ENCODE measurements around the gene NTRK3. TPM values are rescaled to one million over a fixed set of nuclear protein-coding genes. Genes with fewer than 3 reads are reported as not detected.

Gene NTRK3
- total RNA-seq, 4 donors from 2014 or later: 0.94 to 3.2 (median 1.8) TPM

GRCh38 chr15:88258093-88258641, 1.6 kb upstream of the NTRK3 start:
- Histone ChIP-seq H3K27me3 (peaks cover 3% of the 10 kb centered on the region), H3K27ac (peak overlapping the region in 1 of 3 donors; percentile 41)

GRCh38 chr15:88257311-88258092, 963 bp upstream of the NTRK3 start:
- 1% methylated on average over 33 to 39 of the region's 49 CpGs for WGBS, 2 donors
- Histone ChIP-seq H3K9me3 (no peaks in the 10 kb centered on the region), H3K27ac (no peak overlapping the region), H3K4me1 (peaks cover 0 to 16% of the 10 kb centered on the region in 2 donors), H3K4me3 (replicated peaks in 1 of 3) (peak overlapping the region in 2 of 3 donors; percentile 3 to 35), H3K27me3 (peaks cover 3% of the 10 kb centered on the region), H3K36me3 (no peaks in the 10 kb centered on the region)
- DNase-seq: peak in 1 of 2 donors; percentile 8
- intact Hi-C loops (cut with DNase I): no loop called here
- TF ChIP-seq CTCF (IDR thresholded peaks at IDR 0.05) (no peak), POLR2A (IDR thresholded peaks at IDR 0.05) (no peak)

More at GRCh38 chr15:88258093-88258641, 1.6 kb upstream of the NTRK3 start:
- DNase-seq: peak; percentile 78 to 85
- H3K36me3 ChIP-seq: no peaks in the 10 kb centered on the region
- intact Hi-C loops (cut with DNase I): no loop called here
- TF ChIP-seq POLR2A (IDR thresholded peaks at IDR 0.05) (no peak), CTCF (IDR thresholded peaks at IDR 0.05) (peak in 4 of 6 experiments; percentile 41 to 60 (median 46))
- peaks cover 0 to 16% of the 10 kb centered on the region in 2 donors for H3K4me1 ChIP-seq
- WGBS, 2 donors: 8 to 10% methylated on average over 17 of the region's 17 CpGs
- no peaks in the 10 kb centered on the region for H3K9me3 ChIP-seq
- H3K4me3 ChIP-seq (replicated peaks in 1 of 3): peak overlapping the region in 1 of 3 donors; percentile 35

GRCh38 chr15:88255484-88256278, 858 bp downstream of the NTRK3 start:
- no peak for TF ChIP-seq CTCF (IDR thresholded peaks at IDR 0.05)
- TF ChIP-seq POLR2A (IDR thresholded peaks at IDR 0.05): no peak
- H3K4me1 ChIP-seq: peaks cover 0 to 16% of the 10 kb centered on the region in 2 donors
- peak; percentile 38 to 59 for DNase-seq
- peak overlapping the region in 1 of 3 donors; percentile 35 for H3K4me3 ChIP-seq (replicated peaks in 1 of 3)
- H3K36me3 ChIP-seq: no peaks in the 10 kb centered on the region
- H3K27ac ChIP-seq: no peak overlapping the region
- no peaks in the 10 kb centered on the region for H3K9me3 ChIP-seq
- peaks cover 3% of the 10 kb centered on the region for H3K27me3 ChIP-seq
- WGBS, 2 donors: 1% methylated on average over 35 to 43 of the region's 58 CpGs
- intact Hi-C loops (cut with DNase I): no loop called here

GRCh38 chr15:88255087-88255483, 1.5 kb downstream of the NTRK3 start:
- WGBS, 2 donors: 7 to 15% methylated on average over 23 of the region's 23 CpGs
- Histone ChIP-seq H3K27me3 (peaks cover 3% of the 10 kb centered on the region), H3K36me3 (no peaks in the 10 kb centered on the region), H3K27ac (no peak overlapping the region), H3K9me3 (no peaks in the 10 kb centered on the region), H3K4me3 (replicated peaks in 1 of 3) (no peak overlapping the region), H3K4me1 (peaks cover 0 to 16% of the 10 kb centered on the region in 2 donors)
- intact Hi-C loops (cut with DNase I): no loop called here
- DNase-seq: no peak
- TF ChIP-seq POLR2A (IDR thresholded peaks at IDR 0.05): no peak
- TF ChIP-seq CTCF (IDR thresholded peaks at IDR 0.05): no peak

Measured in thyroid gland (tissue), 4 donors.